Measurements from ENCODE around the gene MAP2. TPM values are rescaled to one million over a fixed set of nuclear protein-coding genes. Genes with fewer than 3 reads are reported as not detected.

MAP2 gene
- total and polyA plus RNA-seq, 4 experiments from 2014 or later = 0.20 to 0.47 (median 0.41) TPM; not detected in 1

DNA sequence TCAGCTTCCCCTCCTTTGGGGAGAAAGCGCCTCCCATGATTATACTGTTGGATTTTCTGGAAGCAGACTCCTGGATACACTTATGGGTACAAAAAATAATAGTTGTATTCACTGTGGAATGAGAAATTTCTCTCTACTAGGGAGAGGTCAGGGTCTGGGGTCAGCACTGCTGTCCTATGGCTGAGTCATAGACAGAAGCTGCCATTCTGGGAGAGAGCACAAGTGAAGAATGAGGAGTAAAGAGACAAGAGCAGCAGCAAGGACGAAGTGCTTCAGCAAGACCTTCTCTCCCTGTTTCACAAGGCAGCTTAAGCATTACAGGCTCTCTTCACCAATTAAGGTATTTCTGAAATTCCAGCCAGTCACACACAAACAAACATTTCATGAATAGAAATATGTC is 337.7 kb downstream of the MAP2 start:
- H3K4me1 ChIP-seq (ENCODE audit: insufficient read depth, low read length) = no peaks in the 10 kb centered on the region
- POLR2A ChIA-PET (ENCODE audit: partially characterized antibody) = no interaction called here
- H3K27me3 ChIP-seq (ENCODE audit: insufficient read depth, low read length) = no peaks in the 10 kb centered on the region
- Mint-ChIP-seq H3K4me1 (no peaks in the 10 kb centered on the region), H3K36me3 (no peaks in the 10 kb centered on the region), H3K9me3 (peaks cover 0 to 11% (median 0%) of the 10 kb centered on the region in 8 donors), H3K4me3 (no peak overlapping the region), H3K27ac (no peak overlapping the region), H3K27me3 (peaks cover 0 to 1% of the 10 kb centered on the region in 2 donors)
- no peaks in the 10 kb centered on the region for H3K9me3 ChIP-seq (ENCODE audit: control insufficient read depth in 1 of 2, low read length in 2 of 2)
- H3K27ac ChIP-seq (ENCODE audit: low read depth, low read length) = no peak overlapping the region
- H3K36me3 ChIP-seq (ENCODE audit: insufficient read depth, low read length) = no peaks in the 10 kb centered on the region
- CTCF ChIA-PET (ENCODE audit: partially characterized antibody) = no interaction called here
- H3K4me3 ChIP-seq (ENCODE audit: low read length in 2 of 2) = no peak overlapping the region
- no peak for DNase-seq
- intact Hi-C loops (cut with micrococcal nuclease) = no loop called here

DNA sequence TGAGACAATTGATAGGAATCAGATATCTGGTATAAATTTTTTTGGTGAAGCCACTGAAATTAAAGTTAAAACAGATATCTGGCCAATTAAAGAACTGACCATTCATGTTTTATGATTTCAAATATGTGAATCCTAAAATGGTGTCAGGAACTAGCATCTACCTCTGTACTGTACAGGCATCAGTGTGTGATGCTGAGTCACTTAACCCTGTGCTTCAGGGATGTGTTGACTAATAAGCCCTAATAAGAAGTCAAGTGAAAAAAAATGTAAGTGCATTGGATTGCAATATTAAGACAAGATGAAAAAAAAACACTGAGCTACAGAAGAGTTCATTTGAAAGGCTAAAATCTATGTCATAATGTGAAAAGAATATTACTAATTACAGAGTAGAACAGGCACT is 338.7 kb downstream of the MAP2 start:
- Histone ChIP-seq H3K4me1 (ENCODE audit: insufficient read depth, low read length) (no peaks in the 10 kb centered on the region), H3K27me3 (ENCODE audit: insufficient read depth, low read length) (no peaks in the 10 kb centered on the region), H3K4me3 (ENCODE audit: low read length in 2 of 2) (no peak overlapping the region), H3K27ac (ENCODE audit: low read depth, low read length) (no peak overlapping the region), H3K36me3 (ENCODE audit: insufficient read depth, low read length) (no peaks in the 10 kb centered on the region), H3K9me3 (ENCODE audit: control insufficient read depth in 1 of 2, low read length in 2 of 2) (no peaks in the 10 kb centered on the region)
- Mint-ChIP-seq H3K4me1 (no peaks in the 10 kb centered on the region), H3K4me3 (no peak overlapping the region), H3K36me3 (no peaks in the 10 kb centered on the region), H3K9me3 (peaks cover 0 to 11% (median under 1%) of the 10 kb centered on the region in 8 donors), H3K27ac (no peak overlapping the region), H3K27me3 (peaks cover 0 to 1% of the 10 kb centered on the region in 2 donors)
- intact Hi-C loops (cut with micrococcal nuclease) = no loop called here
- CTCF ChIA-PET (ENCODE audit: partially characterized antibody) = interaction anchor here (1.7 kb wide), 1 partner anchor 9 kb away, joined by 3 read pairs; no protein-coding TSS in a partner anchor
- no peak for DNase-seq
- POLR2A ChIA-PET (ENCODE audit: partially characterized antibody) = no interaction called here

DNA sequence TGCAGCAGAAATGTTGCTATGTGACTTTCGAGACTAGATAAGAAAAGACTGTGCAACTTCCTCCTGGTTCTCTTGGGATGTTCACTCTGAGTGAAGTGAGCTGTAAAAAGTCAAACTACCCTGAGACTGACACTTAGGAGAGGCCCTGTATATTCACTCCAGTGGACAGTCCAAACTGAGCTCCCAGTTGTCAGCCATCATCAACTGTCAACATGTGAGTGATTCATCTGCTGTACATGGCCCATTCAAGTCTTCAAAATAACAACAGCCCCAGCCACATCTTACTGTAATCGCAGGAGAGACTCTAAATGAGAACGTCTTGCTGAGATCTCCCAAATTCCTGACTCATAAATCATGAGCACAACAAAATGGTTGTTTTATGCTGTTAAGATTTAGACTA is 339.3 kb downstream of the MAP2 start:
- Histone ChIP-seq H3K4me3 (ENCODE audit: low read length in 2 of 2) (no peak overlapping the region), H3K9me3 (ENCODE audit: control insufficient read depth in 1 of 2, low read length in 2 of 2) (no peaks in the 10 kb centered on the region), H3K27me3 (ENCODE audit: insufficient read depth, low read length) (no peaks in the 10 kb centered on the region), H3K36me3 (ENCODE audit: insufficient read depth, low read length) (no peaks in the 10 kb centered on the region), H3K4me1 (ENCODE audit: insufficient read depth, low read length) (no peaks in the 10 kb centered on the region), H3K27ac (ENCODE audit: low read depth, low read length) (no peak overlapping the region)
- Mint-ChIP-seq H3K9me3 (peaks cover 0 to 9% (median 0%) of the 10 kb centered on the region in 8 donors), H3K27ac (no peak overlapping the region), H3K4me3 (no peak overlapping the region), H3K36me3 (no peaks in the 10 kb centered on the region), H3K4me1 (no peaks in the 10 kb centered on the region), H3K27me3 (peaks cover 0 to 1% of the 10 kb centered on the region in 2 donors)
- intact Hi-C loops (cut with micrococcal nuclease) = no loop called here
- ChIA-PET CTCF (ENCODE audit: partially characterized antibody) (interaction anchor here (1.7 kb wide), 1 partner anchor 10 kb away, joined by 3 read pairs; no protein-coding TSS in a partner anchor), POLR2A (ENCODE audit: partially characterized antibody) (no interaction called here)
- no peak for DNase-seq

DNA sequence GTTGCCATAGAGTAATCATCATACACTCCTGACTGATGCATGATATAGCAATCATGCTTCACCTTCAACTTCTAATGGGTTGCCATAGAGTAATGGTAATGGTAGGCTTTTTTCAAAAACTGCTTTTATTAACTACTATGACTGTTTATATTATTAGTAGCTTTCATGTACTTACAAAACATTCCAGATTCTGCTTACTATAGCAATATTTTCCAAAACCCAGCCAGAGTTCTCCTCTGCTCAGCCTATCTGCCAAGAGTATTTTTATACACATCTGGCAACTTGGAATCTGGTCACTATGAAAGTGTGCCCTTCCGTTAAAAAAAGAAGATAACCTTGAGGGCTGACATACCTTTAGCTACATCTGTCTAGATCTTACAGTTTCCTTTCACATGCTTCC is 342.8 kb downstream of the MAP2 start:
- intact Hi-C loops (cut with micrococcal nuclease) = no loop called here
- Mint-ChIP-seq H3K27ac (no peak overlapping the region), H3K27me3 (peaks cover 15 to 16% of the 10 kb centered on the region in 2 donors), H3K9me3 (peaks cover 0 to 5% (median 3%) of the 10 kb centered on the region in 8 donors), H3K36me3 (no peaks in the 10 kb centered on the region), H3K4me3 (no peak overlapping the region), H3K4me1 (peaks cover 0 to 4% (median 4%) of the 10 kb centered on the region in 4 donors)
- no peak for DNase-seq
- no peaks in the 10 kb centered on the region for H3K4me1 ChIP-seq (ENCODE audit: insufficient read depth, low read length)
- H3K9me3 ChIP-seq (ENCODE audit: control insufficient read depth in 1 of 2, low read length in 2 of 2) = no peaks in the 10 kb centered on the region
- H3K4me3 ChIP-seq (ENCODE audit: low read length in 2 of 2) = no peak overlapping the region
- H3K36me3 ChIP-seq (ENCODE audit: insufficient read depth, low read length) = no peaks in the 10 kb centered on the region
- ChIA-PET CTCF (ENCODE audit: partially characterized antibody) (no interaction called here), POLR2A (ENCODE audit: partially characterized antibody) (no interaction called here)
- no peak overlapping the region for H3K27ac ChIP-seq (ENCODE audit: low read depth, low read length)
- H3K27me3 ChIP-seq (ENCODE audit: insufficient read depth, low read length) = no peaks in the 10 kb centered on the region

DNA sequence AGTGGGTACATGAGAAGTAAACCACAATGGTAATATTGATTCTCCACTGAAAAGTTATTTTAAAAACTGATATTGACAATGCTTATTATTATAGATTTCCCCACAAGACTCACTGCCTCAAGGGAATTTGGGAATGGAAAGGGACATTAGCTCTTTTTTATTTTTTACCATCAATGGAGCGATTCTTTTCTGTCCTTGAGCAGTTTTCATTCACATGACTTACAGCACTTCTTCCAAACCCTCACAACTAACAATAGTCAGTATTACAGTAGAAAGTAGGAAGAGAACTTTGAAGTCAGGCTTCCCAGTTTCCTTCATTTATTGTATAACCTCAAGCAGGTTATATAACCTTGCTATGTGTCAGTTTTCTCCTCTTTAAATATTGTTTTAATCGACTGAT is 343.5 kb downstream of the MAP2 start:
- Mint-ChIP-seq H3K27me3 (peaks cover 15 to 16% of the 10 kb centered on the region in 2 donors), H3K27ac (no peak overlapping the region), H3K36me3 (no peaks in the 10 kb centered on the region), H3K4me1 (peaks cover 0 to 4% (median 4%) of the 10 kb centered on the region in 4 donors), H3K4me3 (no peak overlapping the region), H3K9me3 (peaks cover 0 to 5% (median 3%) of the 10 kb centered on the region in 8 donors)
- no peak for DNase-seq
- ChIA-PET CTCF (ENCODE audit: partially characterized antibody) (no interaction called here), POLR2A (ENCODE audit: partially characterized antibody) (no interaction called here)
- no peak overlapping the region for H3K27ac ChIP-seq (ENCODE audit: low read depth, low read length)
- intact Hi-C loops (cut with micrococcal nuclease) = no loop called here
- H3K4me3 ChIP-seq (ENCODE audit: low read length in 2 of 2) = no peak overlapping the region
- no peaks in the 10 kb centered on the region for H3K36me3 ChIP-seq (ENCODE audit: insufficient read depth, low read length)
- no peaks in the 10 kb centered on the region for H3K4me1 ChIP-seq (ENCODE audit: insufficient read depth, low read length)
- no peaks in the 10 kb centered on the region for H3K9me3 ChIP-seq (ENCODE audit: control insufficient read depth in 1 of 2, low read length in 2 of 2)
- no peaks in the 10 kb centered on the region for H3K27me3 ChIP-seq (ENCODE audit: insufficient read depth, low read length)

DNA sequence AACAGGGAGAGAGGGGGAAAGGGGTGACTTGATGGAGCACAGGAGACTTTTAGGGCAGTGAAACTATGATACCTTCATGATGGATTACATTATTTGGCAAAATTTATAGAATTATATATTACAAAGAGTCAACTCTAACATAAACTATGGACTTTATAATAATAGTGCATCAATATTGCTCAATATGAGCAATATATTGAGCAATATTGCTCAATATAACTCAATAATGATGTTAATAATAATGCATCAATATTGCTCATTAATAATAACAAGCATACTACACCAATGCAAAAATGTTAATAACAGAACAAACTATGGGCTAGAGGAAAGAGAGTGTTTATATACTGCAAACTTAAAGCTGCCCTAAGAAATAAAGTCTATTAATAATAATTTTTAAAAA is 344.7 kb downstream of the MAP2 start:
- Mint-ChIP-seq H3K4me3 (no peak overlapping the region), H3K36me3 (no peaks in the 10 kb centered on the region), H3K27me3 (peaks cover 20 to 22% of the 10 kb centered on the region in 2 donors), H3K27ac (no peak overlapping the region), H3K9me3 (peaks cover 0 to 5% (median 3%) of the 10 kb centered on the region in 8 donors), H3K4me1 (peaks cover 0 to 4% (median 4%) of the 10 kb centered on the region in 4 donors)
- DNase-seq = no peak
- CTCF ChIA-PET (ENCODE audit: partially characterized antibody) = no interaction called here
- H3K27ac ChIP-seq (ENCODE audit: low read depth, low read length) = no peak overlapping the region
- no peaks in the 10 kb centered on the region for H3K36me3 ChIP-seq (ENCODE audit: insufficient read depth, low read length)
- H3K9me3 ChIP-seq (ENCODE audit: control insufficient read depth in 1 of 2, low read length in 2 of 2) = no peaks in the 10 kb centered on the region
- H3K4me1 ChIP-seq (ENCODE audit: insufficient read depth, low read length) = no peaks in the 10 kb centered on the region
- POLR2A ChIA-PET (ENCODE audit: partially characterized antibody) = no interaction called here
- no peaks in the 10 kb centered on the region for H3K27me3 ChIP-seq (ENCODE audit: insufficient read depth, low read length)
- no peak overlapping the region for H3K4me3 ChIP-seq (ENCODE audit: low read length in 2 of 2)
- intact Hi-C loops (cut with micrococcal nuclease) = no loop called here

DNA sequence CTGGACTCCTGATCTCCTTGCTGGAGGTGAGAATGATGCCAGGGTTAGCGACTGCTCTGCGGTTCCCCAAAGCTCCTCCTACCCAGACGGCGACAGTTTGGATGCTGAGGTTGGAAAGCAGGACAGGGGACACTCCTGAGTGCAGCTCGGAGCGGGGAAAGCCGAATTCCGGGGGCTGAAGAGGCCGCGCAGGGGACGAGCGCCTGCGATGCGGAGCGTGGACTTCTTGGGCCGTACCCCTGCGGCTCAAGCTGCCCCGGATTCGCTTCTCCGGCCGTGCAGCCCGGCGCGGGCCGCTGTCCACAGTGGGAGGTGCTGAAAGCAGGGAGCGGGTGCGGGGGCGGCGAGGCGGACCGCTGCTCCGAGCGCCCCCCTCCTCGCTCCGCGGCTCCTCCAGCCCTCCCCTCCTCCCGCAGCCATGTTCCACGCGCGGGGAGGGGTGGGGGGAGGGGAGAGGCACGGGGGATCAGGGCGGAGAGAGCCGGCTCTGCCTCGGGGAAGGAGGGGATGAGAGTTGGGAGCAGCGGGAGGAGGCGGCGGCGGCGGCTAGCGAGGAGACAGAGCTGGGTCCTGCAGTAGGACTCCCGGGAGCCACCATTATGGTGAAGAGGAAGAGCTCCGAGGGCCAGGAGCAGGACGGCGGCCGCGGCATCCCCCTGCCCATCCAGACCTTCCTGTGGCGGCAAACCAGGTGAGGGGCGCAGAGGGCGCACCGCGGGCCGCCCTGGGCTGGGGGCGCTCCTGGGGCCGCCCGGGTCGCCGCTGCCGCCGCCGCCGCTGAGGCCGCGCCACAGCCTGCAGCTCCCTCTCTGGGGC is 347.8 kb downstream of the MAP2 start, which contains the start of gene UNC80:
Gene UNC80 (plus strand): TSS at position 359 of the 816 bp plus-strand sequence. CDS start 241 bp downstream, at position 600.
- H3K4me3 Mint-ChIP-seq = peak within 1 kb of the TSS in 6 of 8 donors; percentile 5 to 62 (median 16)
- Histone ChIP-seq H3K27me3 (ENCODE audit: insufficient read depth, low read length) (no peaks in the 10 kb centered on the region), H3K27ac (ENCODE audit: low read depth, low read length) (no peak within 1 kb of the TSS), H3K4me3 (ENCODE audit: low read length in 2 of 2) (no peak within 1 kb of the TSS), H3K36me3 (ENCODE audit: insufficient read depth, low read length) (no peaks in the 10 kb centered on the region), H3K9me3 (ENCODE audit: control insufficient read depth in 1 of 2, low read length in 2 of 2) (no peaks in the 10 kb centered on the region), H3K4me1 (ENCODE audit: insufficient read depth, low read length) (no peaks in the 10 kb centered on the region)
- no peak within 1 kb of the TSS for H3K27ac Mint-ChIP-seq
- peaks cover 21% of the 10 kb centered on the region in 2 donors for H3K27me3 Mint-ChIP-seq
- DNase-seq = peak in 2 of 5 donors; percentile 7 to 10
- CTCF ChIA-PET (ENCODE audit: partially characterized antibody) = no interaction called here
- no peaks in the 10 kb centered on the region for H3K36me3 Mint-ChIP-seq
- POLR2A ChIA-PET (ENCODE audit: partially characterized antibody) = no interaction called here
- H3K9me3 Mint-ChIP-seq = peaks cover 0 to 5% (median under 1%) of the 10 kb centered on the region in 8 donors
- H3K4me1 Mint-ChIP-seq = peaks cover 0 to 4% (median 4%) of the 10 kb centered on the region in 4 donors
- intact Hi-C loops (cut with micrococcal nuclease) = no loop called here

Data from CD4-positive, alpha-beta memory T cell (primary cell).